OCI-LY3 (cell line): ENCODE results near the gene TRMT1.

Source experiments
- CTCF ChIP-seq: fragments of 200-600, 300-600 bp; sonication (generic); IDR thresholded peaks from 2 replicates; pipeline ENCODE4 v1.5.1; 2014; ENCODE audit warnings: antibody characterized with exemption, low read length, low read depth
- EZH2phosphoT487 ChIP-seq: fragments of 200-600 bp; shearing (Covaris generic); IDR thresholded peaks from 2 replicates; pipeline ENCODE4 v1.6.1; 2018; ENCODE audit warnings: antibody characterized with exemption, mixed run types, low read depth

- TF ChIP-seq CTCF (no peak), EZH2phosphoT487 (no peak)
These were observed 47.2 kb upstream of the TRMT1 start for GRCh38 chr19:13163609-13164342.
